Colonic mucosa (tissue), 4 donors: ENCODE data around the gene DCUN1D2. TPM values are rescaled to one million over a fixed set of nuclear protein-coding genes. Genes with fewer than 3 reads are reported as not detected.

Experiments used
- DNase-seq: peaks from one replicate; pipeline ENCODE4 v3.0.0-alpha.2; 2020
- H3K27ac ChIP-seq: fragments of 200-600 bp; one replicate; pipeline ENCODE4 v1.8.0; 2021
- H3K27me3 ChIP-seq: fragments of 200-600 bp; one replicate; pipeline ENCODE4 v1.8.0; 2021
- H3K36me3 ChIP-seq: fragments of 200-600 bp; one replicate; pipeline ENCODE4 v1.8.0; 2021
- H3K4me1 ChIP-seq: fragments of 200-600 bp; one replicate; pipeline ENCODE4 v1.8.0; 2021; ENCODE audit warnings: mild to moderate bottlenecking
- H3K4me3 ChIP-seq: fragments of 200-600 bp; one replicate; pipeline ENCODE4 v1.8.0; 2021
- H3K9ac ChIP-seq, 2 donors: one replicate each; pipeline ENCODE4 v1.7.0; 2013; ENCODE audit warnings: control low read depth in 2 of 2, low read depth in 2 of 2, low read length in 2 of 2
- H3K9me3 ChIP-seq: fragments of 200-600 bp; one replicate; pipeline ENCODE4 v1.8.0; 2021
- intact Hi-C: fragments of 100-400 bp; cut with DNase I; formaldehyde crosslinking; loops from one replicate; pipeline ENCODE4 v1.14.1; 2022
- total RNA-seq, 2 donors: library from RNA; stranded (reverse); fragmentation: NEBNext Ultra II Directional in 1 of 2; extraction: Animal tissue kit (Norgen Biotek cat#: 25700) in 1 of 2; gene quantifications; one replicate each; pipeline ENCODE4 v1.2.1, GENCODE V29; 2021
- TF ChIP-seq, protein P1 (sequence below): fragments of 200-600 bp; IDR thresholded peaks from one replicate; pipeline ENCODE4 v1.8.0; 2022; ENCODE audit warnings: antibody characterized with exemption, mild to moderate bottlenecking
- donor health status: healthy.
- donor health status: DM: no; HTN: no; CAD: no.
- donor health status: DM: no; HTN: no; CAD: no.

DCUN1D2 gene
- total RNA-seq, 2 donors from 2014 or later = 14.9 to 20.5 TPM

- TF ChIP-seq, protein P1, sequence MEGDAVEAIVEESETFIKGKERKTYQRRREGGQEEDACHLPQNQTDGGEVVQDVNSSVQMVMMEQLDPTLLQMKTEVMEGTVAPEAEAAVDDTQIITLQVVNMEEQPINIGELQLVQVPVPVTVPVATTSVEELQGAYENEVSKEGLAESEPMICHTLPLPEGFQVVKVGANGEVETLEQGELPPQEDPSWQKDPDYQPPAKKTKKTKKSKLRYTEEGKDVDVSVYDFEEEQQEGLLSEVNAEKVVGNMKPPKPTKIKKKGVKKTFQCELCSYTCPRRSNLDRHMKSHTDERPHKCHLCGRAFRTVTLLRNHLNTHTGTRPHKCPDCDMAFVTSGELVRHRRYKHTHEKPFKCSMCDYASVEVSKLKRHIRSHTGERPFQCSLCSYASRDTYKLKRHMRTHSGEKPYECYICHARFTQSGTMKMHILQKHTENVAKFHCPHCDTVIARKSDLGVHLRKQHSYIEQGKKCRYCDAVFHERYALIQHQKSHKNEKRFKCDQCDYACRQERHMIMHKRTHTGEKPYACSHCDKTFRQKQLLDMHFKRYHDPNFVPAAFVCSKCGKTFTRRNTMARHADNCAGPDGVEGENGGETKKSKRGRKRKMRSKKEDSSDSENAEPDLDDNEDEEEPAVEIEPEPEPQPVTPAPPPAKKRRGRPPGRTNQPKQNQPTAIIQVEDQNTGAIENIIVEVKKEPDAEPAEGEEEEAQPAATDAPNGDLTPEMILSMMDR = no peak
- H3K9ac ChIP-seq = no peak overlapping the region
- H3K4me1 ChIP-seq = no peaks in the 10 kb centered on the region
- H3K9me3 ChIP-seq = no peaks in the 10 kb centered on the region
- peaks cover 12% of the 10 kb centered on the region for H3K36me3 ChIP-seq
- DNase-seq = no peak
- intact Hi-C loops = loop anchor here (5.0 kb wide), 1 partner anchor 107 kb away; no protein-coding TSS in a partner anchor
- no peak overlapping the region for H3K4me3 ChIP-seq
- H3K27ac ChIP-seq = no peak overlapping the region
- H3K27me3 ChIP-seq = no peaks in the 10 kb centered on the region
These were observed 35.1 kb downstream of the DCUN1D2 start for GRCh38 chr13:113455384-113455783.

DNA sequence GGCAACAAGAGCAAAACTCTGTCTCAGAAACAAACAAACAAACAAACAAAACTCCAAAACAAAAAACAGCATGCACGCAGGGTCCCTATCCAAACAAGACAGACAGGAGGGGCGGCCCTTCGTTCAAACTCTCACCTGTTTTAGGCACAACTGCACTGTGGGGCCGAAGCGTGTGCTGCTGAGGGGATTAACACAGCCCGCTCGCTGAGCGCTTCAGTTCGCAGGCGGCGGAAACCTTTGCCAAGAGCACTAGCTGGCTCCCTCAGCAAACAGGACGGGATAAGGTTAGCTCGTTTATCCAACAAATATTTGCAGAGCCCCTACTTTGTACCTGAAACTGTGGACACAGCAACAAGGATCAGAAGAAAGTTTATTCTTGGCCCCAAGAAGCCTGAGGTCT is 35.6 kb downstream of the DCUN1D2 start:
- peaks cover 12% of the 10 kb centered on the region for H3K36me3 ChIP-seq
- no peak overlapping the region for H3K4me3 ChIP-seq
- H3K27ac ChIP-seq = no peak overlapping the region
- H3K9ac ChIP-seq = no peak overlapping the region
- intact Hi-C loops = loop anchor here (5.0 kb wide), 1 partner anchor 107 kb away; no protein-coding TSS in a partner anchor
- no peak for DNase-seq
- TF ChIP-seq, protein P1 = no peak
- H3K4me1 ChIP-seq = no peaks in the 10 kb centered on the region
- no peaks in the 10 kb centered on the region for H3K27me3 ChIP-seq
- no peaks in the 10 kb centered on the region for H3K9me3 ChIP-seq

DNA sequence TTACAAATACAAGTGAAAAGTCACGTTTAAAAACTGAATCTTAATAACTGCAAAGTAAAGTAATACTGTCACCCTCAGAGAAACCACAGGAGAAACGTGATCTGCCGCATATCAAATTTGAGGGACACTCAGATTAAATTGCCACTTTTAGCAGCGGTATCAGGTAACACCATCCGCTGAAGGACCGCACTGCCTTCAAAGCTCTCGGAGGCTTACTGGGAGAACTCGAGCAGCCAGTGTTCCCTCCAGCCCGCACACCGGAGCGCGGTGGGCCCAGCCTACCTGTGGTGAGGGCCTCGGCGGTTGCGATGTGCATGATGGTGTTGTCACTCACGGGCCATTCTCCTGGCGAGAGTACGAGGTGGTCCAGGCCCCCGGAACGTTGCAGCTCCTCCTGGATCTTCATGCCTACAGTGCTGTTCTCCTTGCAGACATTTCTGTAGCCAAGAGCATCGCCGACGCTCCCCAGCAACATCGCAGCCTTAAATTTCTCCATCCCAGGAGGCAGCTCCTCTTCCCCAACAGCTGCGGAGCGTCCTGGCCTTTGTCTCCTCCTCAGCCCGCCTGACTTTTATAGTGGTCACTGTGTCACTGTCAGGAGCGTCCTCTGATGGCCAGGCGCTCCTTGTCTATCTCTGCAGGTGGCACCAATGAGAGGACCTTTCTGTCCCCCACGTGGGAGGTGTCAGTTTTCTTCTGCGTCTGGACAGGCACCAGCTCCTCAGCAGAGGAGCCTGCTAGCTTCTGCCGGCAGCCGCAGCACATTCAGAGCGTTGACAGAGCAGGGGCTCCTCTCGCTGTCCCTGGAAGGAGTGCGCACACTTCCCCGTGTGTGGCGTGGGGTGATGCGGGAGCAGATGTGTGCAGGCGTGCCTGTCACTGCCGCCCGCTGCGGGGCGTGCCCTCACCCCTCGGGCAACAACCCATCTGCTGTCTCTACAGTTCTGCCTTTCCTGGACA is 37.3 kb downstream of the DCUN1D2 start, which contains the start of gene ADPRHL1:
Gene ADPRHL1 (minus strand): TSS at position 547 of the 960 bp plus-strand sequence. CDS start 51 bp downstream, at position 496.
- Histone ChIP-seq H3K9me3 (no peaks in the 10 kb centered on the region), H3K27me3 (no peaks in the 10 kb centered on the region), H3K36me3 (peaks cover 4% of the 10 kb centered on the region), H3K4me3 (no peak within 1 kb of the TSS), H3K4me1 (no peaks in the 10 kb centered on the region), H3K27ac (no peak within 1 kb of the TSS), H3K9ac (no peak within 1 kb of the TSS)
- intact Hi-C loops = no loop called here
- TF ChIP-seq, protein P1 = no peak
- no peak for DNase-seq

GRCh38 chr13:113452466-113452865 is 38.0 kb downstream of the DCUN1D2 start:
- intact Hi-C loops = no loop called here
- H3K27me3 ChIP-seq = no peaks in the 10 kb centered on the region
- DNase-seq = no peak
- no peak overlapping the region for H3K27ac ChIP-seq
- TF ChIP-seq, protein P1 = no peak
- peaks cover 4% of the 10 kb centered on the region for H3K36me3 ChIP-seq
- no peak overlapping the region for H3K4me3 ChIP-seq
- H3K9me3 ChIP-seq = no peaks in the 10 kb centered on the region
- H3K9ac ChIP-seq = no peak overlapping the region
- H3K4me1 ChIP-seq = no peaks in the 10 kb centered on the region

GRCh38 chr13:113451951-113452421 is 38.5 kb downstream of the DCUN1D2 start:
- H3K9me3 ChIP-seq = no peaks in the 10 kb centered on the region
- H3K4me3 ChIP-seq = no peak overlapping the region
- peaks cover 4% of the 10 kb centered on the region for H3K36me3 ChIP-seq
- H3K4me1 ChIP-seq = no peaks in the 10 kb centered on the region
- H3K27me3 ChIP-seq = no peaks in the 10 kb centered on the region
- H3K9ac ChIP-seq = no peak overlapping the region
- intact Hi-C loops = no loop called here
- TF ChIP-seq, protein P1 = no peak
- no peak overlapping the region for H3K27ac ChIP-seq
- no peak for DNase-seq
